Measurements from ENCODE around the gene HSPBP1. TPM values are rescaled to one million over a fixed set of nuclear protein-coding genes. Genes with fewer than 3 reads are reported as not detected.

Gene HSPBP1
- total and polyA plus RNA-seq, 9 of the 15 experiments (the other 6 are each of a cell fraction or from before 2014, with no cell fraction given) = 0.83 to 81.3 (median 21.8) TPM

DNA sequence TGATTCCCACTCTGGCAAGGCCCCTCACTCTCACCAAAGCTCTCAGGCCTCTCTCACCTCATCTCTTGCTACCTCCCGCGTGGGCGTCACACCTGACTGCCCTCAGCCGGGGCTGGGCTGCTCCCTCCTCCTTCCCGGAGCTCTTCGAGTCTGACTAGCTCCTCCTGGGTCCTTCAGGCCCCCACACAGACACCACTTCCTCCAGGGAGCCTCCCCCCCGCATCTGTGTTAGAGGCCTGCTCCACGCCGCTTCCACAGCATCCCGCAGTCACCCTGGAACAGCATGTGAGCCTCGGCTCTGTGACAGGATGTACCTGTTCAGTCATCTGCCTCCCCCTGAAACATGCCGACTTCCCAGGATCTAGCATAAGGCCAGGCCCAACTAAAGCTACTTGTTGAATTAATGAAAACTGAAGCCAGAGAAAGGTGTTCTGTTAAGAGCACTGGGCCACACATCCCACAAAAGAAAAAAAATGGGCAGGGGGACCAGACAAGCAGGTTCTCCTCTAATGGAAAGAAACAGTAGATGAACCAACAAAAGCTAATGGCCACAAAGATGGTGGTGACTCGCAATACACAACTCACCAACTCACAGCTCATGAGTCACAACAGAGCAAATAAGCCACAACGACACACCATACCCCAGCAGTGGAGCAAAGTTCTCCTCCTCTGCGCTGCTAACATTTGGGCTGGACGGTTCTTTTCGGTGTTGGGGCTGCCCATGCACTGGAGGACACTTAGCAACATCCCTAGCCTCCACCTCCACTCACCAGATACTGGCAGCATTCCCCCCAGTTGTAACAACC, 24.1 kb downstream of the HSPBP1 start (continued):
- TF ChIP-seq, protein P1, sequence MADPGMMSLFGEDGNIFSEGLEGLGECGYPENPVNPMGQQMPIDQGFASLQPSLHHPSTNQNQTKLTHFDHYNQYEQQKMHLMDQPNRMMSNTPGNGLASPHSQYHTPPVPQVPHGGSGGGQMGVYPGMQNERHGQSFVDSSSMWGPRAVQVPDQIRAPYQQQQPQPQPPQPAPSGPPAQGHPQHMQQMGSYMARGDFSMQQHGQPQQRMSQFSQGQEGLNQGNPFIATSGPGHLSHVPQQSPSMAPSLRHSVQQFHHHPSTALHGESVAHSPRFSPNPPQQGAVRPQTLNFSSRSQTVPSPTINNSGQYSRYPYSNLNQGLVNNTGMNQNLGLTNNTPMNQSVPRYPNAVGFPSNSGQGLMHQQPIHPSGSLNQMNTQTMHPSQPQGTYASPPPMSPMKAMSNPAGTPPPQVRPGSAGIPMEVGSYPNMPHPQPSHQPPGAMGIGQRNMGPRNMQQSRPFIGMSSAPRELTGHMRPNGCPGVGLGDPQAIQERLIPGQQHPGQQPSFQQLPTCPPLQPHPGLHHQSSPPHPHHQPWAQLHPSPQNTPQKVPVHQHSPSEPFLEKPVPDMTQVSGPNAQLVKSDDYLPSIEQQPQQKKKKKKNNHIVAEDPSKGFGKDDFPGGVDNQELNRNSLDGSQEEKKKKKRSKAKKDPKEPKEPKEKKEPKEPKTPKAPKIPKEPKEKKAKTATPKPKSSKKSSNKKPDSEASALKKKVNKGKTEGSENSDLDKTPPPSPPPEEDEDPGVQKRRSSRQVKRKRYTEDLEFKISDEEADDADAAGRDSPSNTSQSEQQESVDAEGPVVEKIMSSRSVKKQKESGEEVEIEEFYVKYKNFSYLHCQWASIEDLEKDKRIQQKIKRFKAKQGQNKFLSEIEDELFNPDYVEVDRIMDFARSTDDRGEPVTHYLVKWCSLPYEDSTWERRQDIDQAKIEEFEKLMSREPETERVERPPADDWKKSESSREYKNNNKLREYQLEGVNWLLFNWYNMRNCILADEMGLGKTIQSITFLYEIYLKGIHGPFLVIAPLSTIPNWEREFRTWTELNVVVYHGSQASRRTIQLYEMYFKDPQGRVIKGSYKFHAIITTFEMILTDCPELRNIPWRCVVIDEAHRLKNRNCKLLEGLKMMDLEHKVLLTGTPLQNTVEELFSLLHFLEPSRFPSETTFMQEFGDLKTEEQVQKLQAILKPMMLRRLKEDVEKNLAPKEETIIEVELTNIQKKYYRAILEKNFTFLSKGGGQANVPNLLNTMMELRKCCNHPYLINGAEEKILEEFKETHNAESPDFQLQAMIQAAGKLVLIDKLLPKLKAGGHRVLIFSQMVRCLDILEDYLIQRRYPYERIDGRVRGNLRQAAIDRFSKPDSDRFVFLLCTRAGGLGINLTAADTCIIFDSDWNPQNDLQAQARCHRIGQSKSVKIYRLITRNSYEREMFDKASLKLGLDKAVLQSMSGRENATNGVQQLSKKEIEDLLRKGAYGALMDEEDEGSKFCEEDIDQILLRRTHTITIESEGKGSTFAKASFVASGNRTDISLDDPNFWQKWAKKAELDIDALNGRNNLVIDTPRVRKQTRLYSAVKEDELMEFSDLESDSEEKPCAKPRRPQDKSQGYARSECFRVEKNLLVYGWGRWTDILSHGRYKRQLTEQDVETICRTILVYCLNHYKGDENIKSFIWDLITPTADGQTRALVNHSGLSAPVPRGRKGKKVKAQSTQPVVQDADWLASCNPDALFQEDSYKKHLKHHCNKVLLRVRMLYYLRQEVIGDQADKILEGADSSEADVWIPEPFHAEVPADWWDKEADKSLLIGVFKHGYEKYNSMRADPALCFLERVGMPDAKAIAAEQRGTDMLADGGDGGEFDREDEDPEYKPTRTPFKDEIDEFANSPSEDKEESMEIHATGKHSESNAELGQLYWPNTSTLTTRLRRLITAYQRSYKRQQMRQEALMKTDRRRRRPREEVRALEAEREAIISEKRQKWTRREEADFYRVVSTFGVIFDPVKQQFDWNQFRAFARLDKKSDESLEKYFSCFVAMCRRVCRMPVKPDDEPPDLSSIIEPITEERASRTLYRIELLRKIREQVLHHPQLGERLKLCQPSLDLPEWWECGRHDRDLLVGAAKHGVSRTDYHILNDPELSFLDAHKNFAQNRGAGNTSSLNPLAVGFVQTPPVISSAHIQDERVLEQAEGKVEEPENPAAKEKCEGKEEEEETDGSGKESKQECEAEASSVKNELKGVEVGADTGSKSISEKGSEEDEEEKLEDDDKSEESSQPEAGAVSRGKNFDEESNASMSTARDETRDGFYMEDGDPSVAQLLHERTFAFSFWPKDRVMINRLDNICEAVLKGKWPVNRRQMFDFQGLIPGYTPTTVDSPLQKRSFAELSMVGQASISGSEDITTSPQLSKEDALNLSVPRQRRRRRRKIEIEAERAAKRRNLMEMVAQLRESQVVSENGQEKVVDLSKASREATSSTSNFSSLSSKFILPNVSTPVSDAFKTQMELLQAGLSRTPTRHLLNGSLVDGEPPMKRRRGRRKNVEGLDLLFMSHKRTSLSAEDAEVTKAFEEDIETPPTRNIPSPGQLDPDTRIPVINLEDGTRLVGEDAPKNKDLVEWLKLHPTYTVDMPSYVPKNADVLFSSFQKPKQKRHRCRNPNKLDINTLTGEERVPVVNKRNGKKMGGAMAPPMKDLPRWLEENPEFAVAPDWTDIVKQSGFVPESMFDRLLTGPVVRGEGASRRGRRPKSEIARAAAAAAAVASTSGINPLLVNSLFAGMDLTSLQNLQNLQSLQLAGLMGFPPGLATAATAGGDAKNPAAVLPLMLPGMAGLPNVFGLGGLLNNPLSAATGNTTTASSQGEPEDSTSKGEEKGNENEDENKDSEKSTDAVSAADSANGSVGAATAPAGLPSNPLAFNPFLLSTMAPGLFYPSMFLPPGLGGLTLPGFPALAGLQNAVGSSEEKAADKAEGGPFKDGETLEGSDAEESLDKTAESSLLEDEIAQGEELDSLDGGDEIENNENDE (IDR thresholded peaks at IDR 0.05; ENCODE audit: low read depth, low read length) = no peak
